HG03565 (cell line): ENCODE results near the gene TMX2.
"Not testable (repeated sequence)": the region's sequence is repeated elsewhere in the genome, so short reads cannot be mapped to it uniquely, and the experiment has no call there.

Experiments used
- ATAC-seq: cut with Tn5 transposase; IDR thresholded peaks from one replicate; pipeline ENCODE4 v1.9.1; 2021; ENCODE audit warnings: mild to moderate bottlenecking, moderate library complexity; ENCODE audit not compliant: unreplicated experiment

The TMX2 gene

GRCh38 chr11:57712256-57713150 lies at the start of gene TMX2:
Gene TMX2 (plus strand): TSS chr11:57712593. CDS start chr11:57712619, 26 bp downstream.
- peak; percentile 95 for ATAC-seq

- no peak for ATAC-seq
These were observed 49.5 kb upstream of the TMX2 start for GRCh38 chr11:57662893-57663292.

- no peak for ATAC-seq
These were observed 48.4 kb upstream of the TMX2 start for GRCh38 chr11:57663975-57664374.

GRCh38 chr11:57667117-57667735 lies 45.2 kb upstream of the TMX2 start:
- ATAC-seq: peak; percentile 42

GRCh38 chr11:57667736-57668433 lies 44.5 kb upstream of the TMX2 start, which contains the start of gene ZDHHC5:
Gene ZDHHC5 (plus strand): TSS chr11:57668114. CDS start chr11:57673091, 4,977 bp downstream.
- ATAC-seq: peak; percentile 82

- peak; percentile 2 for ATAC-seq
These were observed 44.0 kb upstream of the TMX2 start for GRCh38 chr11:57668434-57668782.

GRCh38 chr11:57674251-57674650 lies 38.1 kb upstream of the TMX2 start:
- no peak for ATAC-seq

- ATAC-seq: no peak
These were observed 37.0 kb upstream of the TMX2 start for GRCh38 chr11:57675176-57675941.

- no peak for ATAC-seq
These were observed 33.0 kb upstream of the TMX2 start for GRCh38 chr11:57679396-57679795.

GRCh38 chr11:57680552-57680874 lies 31.9 kb upstream of the TMX2 start:
- no peak for ATAC-seq

GRCh38 chr11:57681168-57681567 lies 31.2 kb upstream of the TMX2 start:
- no peak for ATAC-seq

- ATAC-seq: not testable (repeated sequence)
These were observed 21.9 kb upstream of the TMX2 start for GRCh38 chr11:57690474-57690873.

GRCh38 chr11:57698843-57699365 lies 13.5 kb upstream of the TMX2 start:
- no peak for ATAC-seq

- ATAC-seq: no peak
These were observed 12.6 kb upstream of the TMX2 start for GRCh38 chr11:57699813-57700212.

- no peak for ATAC-seq
These were observed 12.0 kb upstream of the TMX2 start for GRCh38 chr11:57700425-57700824.

- ATAC-seq: no peak
These were observed 9.1 kb upstream of the TMX2 start for GRCh38 chr11:57703341-57703740.

- no peak for ATAC-seq
These were observed 7.5 kb upstream of the TMX2 start for GRCh38 chr11:57704932-57705331.

GRCh38 chr11:57705432-57705831 lies 7.0 kb upstream of the TMX2 start:
- not testable (repeated sequence) for ATAC-seq

- ATAC-seq: no peak
These were observed 2.5 kb upstream of the TMX2 start for GRCh38 chr11:57709802-57710367.
